ENCODE data around the gene ATAT1. TPM values are rescaled to one million over a fixed set of nuclear protein-coding genes. Genes with fewer than 3 reads are reported as not detected.

ATAT1 gene
- total RNA-seq, 1 experiment from 2014 or later, result 6.1 TPM

GRCh38 chr6:30625511-30625910 lies 1.2 kb upstream of the ATAT1 start:
- Histone ChIP-seq H4K20me1 (ENCODE audit: low read length) (no peaks in the 10 kb centered on the region), H3K9ac (ENCODE audit: low read length) (no peak overlapping the region), H3K4me3 (ENCODE audit: low read length) (no peak overlapping the region), H3F3A (ENCODE audit: low read length, unreplicated experiment) (no peaks in the 10 kb centered on the region), H2AFZ (ENCODE audit: low read length) (no peak overlapping the region), H3K27ac (ENCODE audit: low read length) (no peak overlapping the region), H3K9me2 (replicated peaks; ENCODE audit: low read length) (no peaks in the 10 kb centered on the region), H3K9me3 (ENCODE audit: low read length) (no peaks in the 10 kb centered on the region), H3K36me3 (ENCODE audit: low read depth, low read length) (peaks cover 27% of the 10 kb centered on the region), H3K27me3 (ENCODE audit: low read length) (no peaks in the 10 kb centered on the region), H3K4me1 (ENCODE audit: insufficient read depth, low read length) (no peaks in the 10 kb centered on the region), H3K79me2 (ENCODE audit: low read length) (no peaks in the 10 kb centered on the region), H3K4me2 (ENCODE audit: low read length) (no peak overlapping the region)
- no peak for ATAC-seq
- POLR2A ChIA-PET (ENCODE audit: unreplicated experiment), result interaction anchor here (0.7 kb wide), 1 partner anchor 16 kb away, joined by 3 read pairs; no protein-coding TSS in a partner anchor
- intact Hi-C loops (cut with micrococcal nuclease), result no loop called here
- BruUV-seq (replicated peaks), result no TSS peak
- no peak for DNase-seq
- CTCF ChIA-PET, result no interaction called here
- TF ChIP-seq EZH2phosphoT487 (IDR thresholded peaks at IDR 0.05; ENCODE audit: borderline replicate concordance, low read length), result no peak
- no peak for TF ChIP-seq EZH2 (IDR thresholded peaks at IDR 0.05; ENCODE audit: low read length, unreplicated experiment)
- TF ChIP-seq CTCF (conservative IDR thresholded peaks at IDR 0.05; ENCODE audit: low read depth, low read length), result no peak

GRCh38 chr6:30635834-30636233 lies 9.2 kb downstream of the ATAT1 start:
- intact Hi-C loops (cut with micrococcal nuclease), result no loop called here
- no peak overlapping the region for H2AFZ ChIP-seq (ENCODE audit: low read length)
- BruUV-seq (replicated peaks), result no TSS peak
- no peaks in the 10 kb centered on the region for H4K20me1 ChIP-seq (ENCODE audit: low read length)
- H3F3A ChIP-seq (ENCODE audit: low read length, unreplicated experiment), result no peaks in the 10 kb centered on the region
- CTCF ChIA-PET, result no interaction called here
- peaks cover 7% of the 10 kb centered on the region; the same call in 1 of the 2 replicates for H3K4me1 ChIP-seq (ENCODE audit: insufficient read depth, low read length)
- no peak overlapping the region for H3K27ac ChIP-seq (ENCODE audit: low read length)
- ATAC-seq (no peak), DNase-seq (no peak)
- no peak overlapping the region for H3K9ac ChIP-seq (ENCODE audit: low read length)
- no peaks in the 10 kb centered on the region for H3K79me2 ChIP-seq (ENCODE audit: low read length)
- H3K4me2 ChIP-seq (ENCODE audit: low read length), result no peak overlapping the region
- POLR2A ChIA-PET (ENCODE audit: unreplicated experiment), result no interaction called here
- peaks cover 10% of the 10 kb centered on the region for H3K36me3 ChIP-seq (ENCODE audit: low read depth, low read length)
- H3K4me3 ChIP-seq (ENCODE audit: low read length), result no peak overlapping the region
- H3K9me3 ChIP-seq (ENCODE audit: low read length), result no peaks in the 10 kb centered on the region
- no peaks in the 10 kb centered on the region for H3K9me2 ChIP-seq (replicated peaks; ENCODE audit: low read length)
- no peaks in the 10 kb centered on the region for H3K27me3 ChIP-seq (ENCODE audit: low read length)
- TF ChIP-seq EZH2 (IDR thresholded peaks at IDR 0.05; ENCODE audit: low read length, unreplicated experiment) (no peak), EZH2phosphoT487 (IDR thresholded peaks at IDR 0.05; ENCODE audit: borderline replicate concordance, low read length) (no peak), CTCF (conservative IDR thresholded peaks at IDR 0.05; ENCODE audit: low read depth, low read length) (no peak)

GRCh38 chr6:30640481-30640880 lies 13.8 kb downstream of the ATAT1 start:
- no peaks in the 10 kb centered on the region for H3K27me3 ChIP-seq (ENCODE audit: low read length)
- H3K4me2 ChIP-seq (ENCODE audit: low read length), result no peak overlapping the region
- DNase-seq (peak; percentile 26), ATAC-seq (peak; percentile 80)
- no peak overlapping the region for H2AFZ ChIP-seq (ENCODE audit: low read length)
- H3K36me3 ChIP-seq (ENCODE audit: low read depth, low read length), result peaks cover 7% of the 10 kb centered on the region
- ChIA-PET CTCF (interaction anchor here (0.6 kb wide), 1 partner anchor 90 kb away, joined by 3 read pairs; no protein-coding TSS in a partner anchor), POLR2A (ENCODE audit: unreplicated experiment) (no interaction called here)
- H3K9ac ChIP-seq (ENCODE audit: low read length), result no peak overlapping the region
- TF ChIP-seq EZH2phosphoT487 (IDR thresholded peaks at IDR 0.05; ENCODE audit: borderline replicate concordance, low read length) (no peak), CTCF (conservative IDR thresholded peaks at IDR 0.05; ENCODE audit: low read depth, low read length) (peak; percentile 42; the same call in 1 of the 2 replicates), EZH2 (IDR thresholded peaks at IDR 0.05; ENCODE audit: low read length, unreplicated experiment) (no peak)
- BruUV-seq (replicated peaks), result no TSS peak
- H4K20me1 ChIP-seq (ENCODE audit: low read length), result no peaks in the 10 kb centered on the region
- H3K4me3 ChIP-seq (ENCODE audit: low read length), result no peak overlapping the region
- H3K27ac ChIP-seq (ENCODE audit: low read length), result no peak overlapping the region
- intact Hi-C loops (cut with micrococcal nuclease), result no loop called here
- no peaks in the 10 kb centered on the region for H3K9me3 ChIP-seq (ENCODE audit: low read length)
- no peaks in the 10 kb centered on the region for H3K4me1 ChIP-seq (ENCODE audit: insufficient read depth, low read length)
- no peaks in the 10 kb centered on the region for H3F3A ChIP-seq (ENCODE audit: low read length, unreplicated experiment)
- H3K9me2 ChIP-seq (replicated peaks; ENCODE audit: low read length), result no peaks in the 10 kb centered on the region
- H3K79me2 ChIP-seq (ENCODE audit: low read length), result no peaks in the 10 kb centered on the region
